Ramos (cell line): ENCODE results near the gene BARX1.
"Not testable (repeated sequence)": the region's sequence is repeated elsewhere in the genome, so short reads cannot be mapped to it uniquely, and the experiment has no call there.

ENCODE experiments used
- in situ Hi-C: fragments of 300-500 bp; cut with MboI; formaldehyde crosslinking; loops from one replicate; pipeline ENCODE4 v1.14.3; 2022; ENCODE audit warnings: low sequenced_read_pairs; ENCODE audit not compliant: unreplicated experiment

The BARX1 gene

DNA sequence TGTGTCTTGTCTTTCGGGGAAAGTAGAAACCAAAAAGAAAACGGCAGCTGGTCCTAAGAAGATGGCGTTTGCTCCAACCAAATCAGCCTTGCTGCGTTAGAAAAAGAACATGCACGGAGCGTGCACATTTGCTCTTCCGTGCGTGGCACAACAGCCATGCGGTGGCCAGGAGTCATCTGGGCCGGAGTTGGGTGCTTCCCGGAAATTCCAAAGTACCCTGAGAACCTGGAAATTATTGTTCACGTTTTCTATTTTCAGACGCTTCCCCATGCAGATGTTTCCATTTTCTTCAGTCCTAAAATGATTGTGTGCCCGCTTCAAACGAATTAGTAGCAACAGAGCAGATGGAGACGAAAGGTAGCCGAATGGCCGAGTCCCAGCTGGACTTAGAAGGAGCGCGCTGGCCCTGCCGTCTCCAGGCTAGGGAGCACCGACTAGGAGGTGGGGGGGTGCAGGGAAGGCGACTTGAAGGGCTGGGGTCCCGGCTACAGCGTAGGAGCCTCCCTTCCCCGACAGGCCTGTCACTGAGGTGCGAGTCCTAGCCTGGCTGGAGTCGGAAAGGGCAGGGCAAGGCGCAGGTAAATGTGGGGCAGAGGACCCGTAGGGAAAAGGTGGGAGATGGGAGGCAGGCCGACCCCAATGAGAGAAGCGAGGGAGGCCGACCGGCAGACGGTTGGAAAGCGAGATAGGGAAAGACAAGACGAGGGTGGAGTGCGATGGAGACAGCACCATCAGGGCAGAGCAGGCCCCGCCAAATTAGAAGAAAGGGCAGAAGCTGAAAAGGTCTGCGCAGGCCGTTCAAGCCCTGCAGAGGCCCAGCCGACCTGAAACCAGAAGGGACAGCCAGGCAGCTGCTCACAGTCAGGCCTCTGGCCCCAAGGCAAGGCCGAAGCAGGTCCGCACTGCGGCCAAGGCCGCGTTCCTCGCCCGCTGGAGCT lies 1.4 kb downstream of the BARX1 start:
- in situ Hi-C loops: loop anchor here (25.0 kb wide), 1 partner anchor 791 kb away; no protein-coding TSS in a partner anchor

DNA sequence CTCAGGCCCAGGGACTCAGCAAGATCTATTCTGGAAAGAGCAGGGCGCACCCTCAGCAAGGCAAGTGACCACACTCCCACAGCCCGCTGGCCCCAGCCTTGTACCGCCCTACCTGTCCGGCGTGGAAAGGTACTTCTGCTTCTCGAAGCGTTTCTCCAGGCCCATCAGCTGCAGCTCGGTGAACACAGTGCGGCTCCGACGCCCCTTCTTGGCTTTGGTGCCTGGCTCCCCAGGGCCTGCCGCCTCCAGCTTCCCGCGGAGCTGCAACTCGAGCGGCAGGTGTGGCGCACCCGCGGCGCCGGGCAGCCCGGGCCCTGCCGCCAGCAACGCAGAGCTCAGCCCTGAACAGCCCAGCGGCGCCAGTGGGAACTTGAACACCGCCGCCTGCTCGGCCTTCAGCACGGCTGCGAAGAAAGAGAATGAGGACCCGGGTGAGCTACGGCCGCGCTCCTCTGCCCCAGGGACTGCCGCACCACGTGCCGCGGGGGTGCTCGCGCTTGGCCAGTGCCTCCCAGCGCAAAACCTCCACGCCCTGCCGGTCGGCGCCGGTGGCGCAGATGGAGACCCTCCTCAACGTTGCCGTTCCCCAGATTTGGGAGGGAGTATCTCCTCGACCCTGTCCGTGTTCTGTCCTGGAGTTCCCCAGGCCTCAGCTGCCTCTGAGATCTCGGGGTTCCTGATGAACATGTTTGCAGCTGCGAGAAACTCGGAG lies 2.2 kb downstream of the BARX1 start:
- in situ Hi-C loops: loop anchor here (25.0 kb wide), 1 partner anchor 791 kb away; no protein-coding TSS in a partner anchor

DNA sequence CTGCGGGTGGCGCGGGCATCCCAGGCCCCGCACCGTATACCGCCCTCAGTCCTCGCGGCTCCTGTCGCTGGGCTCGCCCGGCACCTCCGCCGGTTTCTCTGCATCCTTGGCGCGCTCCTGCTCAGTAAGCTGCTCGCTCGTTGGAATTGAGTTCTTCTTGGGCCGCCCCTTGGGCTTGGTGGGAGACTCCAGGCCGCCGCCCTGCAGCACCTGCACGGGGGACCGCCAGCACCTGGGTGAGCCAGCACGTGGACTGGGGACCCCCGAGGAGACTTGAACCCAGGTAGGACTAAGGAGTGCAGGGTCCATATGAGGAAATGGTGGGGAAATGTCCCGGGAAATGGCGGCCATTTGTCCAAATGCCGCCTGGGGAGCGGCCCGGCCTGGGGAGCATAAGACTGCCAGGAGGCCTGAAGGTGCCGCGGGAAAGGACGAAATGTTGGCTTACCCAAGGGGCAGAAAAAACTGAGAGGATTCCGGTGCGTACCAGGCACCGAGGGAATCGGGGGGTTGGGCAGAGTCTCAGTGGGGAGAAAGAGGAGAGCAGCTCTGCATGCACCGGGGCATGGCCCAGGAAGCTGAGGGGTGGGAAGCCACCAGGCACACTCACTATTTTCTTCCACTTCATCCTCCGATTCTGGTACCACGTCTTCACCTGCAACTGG lies 2.9 kb downstream of the BARX1 start:
- in situ Hi-C loops: loop anchor here (25.0 kb wide), 1 partner anchor 790 kb away; no protein-coding TSS in a partner anchor

DNA sequence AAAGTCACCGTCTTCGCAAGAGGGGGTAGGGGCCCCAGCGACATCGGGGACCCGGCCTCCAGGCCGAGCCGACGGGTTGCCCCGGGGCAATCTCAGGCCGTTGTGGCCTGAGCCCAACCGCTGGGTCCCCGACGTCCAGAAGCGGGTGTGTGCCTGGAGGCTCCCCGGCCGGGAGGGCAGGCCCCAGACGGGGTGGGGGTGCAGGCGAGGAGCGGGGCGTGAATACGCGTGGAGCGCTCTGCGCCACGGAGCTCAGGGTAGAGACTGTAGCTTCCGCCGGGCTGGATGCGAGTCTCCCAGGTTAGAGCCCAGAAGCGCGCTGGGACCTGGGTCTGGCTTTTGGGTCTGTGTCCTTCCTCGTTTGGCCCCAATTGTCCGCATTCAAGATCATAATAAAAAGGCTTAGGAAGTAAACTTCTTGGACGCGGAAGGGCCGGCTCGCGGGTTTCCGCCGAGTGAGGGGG lies 3.5 kb downstream of the BARX1 start:
- in situ Hi-C loops: loop anchor here (25.0 kb wide), 1 partner anchor 789 kb away; no protein-coding TSS in a partner anchor

DNA sequence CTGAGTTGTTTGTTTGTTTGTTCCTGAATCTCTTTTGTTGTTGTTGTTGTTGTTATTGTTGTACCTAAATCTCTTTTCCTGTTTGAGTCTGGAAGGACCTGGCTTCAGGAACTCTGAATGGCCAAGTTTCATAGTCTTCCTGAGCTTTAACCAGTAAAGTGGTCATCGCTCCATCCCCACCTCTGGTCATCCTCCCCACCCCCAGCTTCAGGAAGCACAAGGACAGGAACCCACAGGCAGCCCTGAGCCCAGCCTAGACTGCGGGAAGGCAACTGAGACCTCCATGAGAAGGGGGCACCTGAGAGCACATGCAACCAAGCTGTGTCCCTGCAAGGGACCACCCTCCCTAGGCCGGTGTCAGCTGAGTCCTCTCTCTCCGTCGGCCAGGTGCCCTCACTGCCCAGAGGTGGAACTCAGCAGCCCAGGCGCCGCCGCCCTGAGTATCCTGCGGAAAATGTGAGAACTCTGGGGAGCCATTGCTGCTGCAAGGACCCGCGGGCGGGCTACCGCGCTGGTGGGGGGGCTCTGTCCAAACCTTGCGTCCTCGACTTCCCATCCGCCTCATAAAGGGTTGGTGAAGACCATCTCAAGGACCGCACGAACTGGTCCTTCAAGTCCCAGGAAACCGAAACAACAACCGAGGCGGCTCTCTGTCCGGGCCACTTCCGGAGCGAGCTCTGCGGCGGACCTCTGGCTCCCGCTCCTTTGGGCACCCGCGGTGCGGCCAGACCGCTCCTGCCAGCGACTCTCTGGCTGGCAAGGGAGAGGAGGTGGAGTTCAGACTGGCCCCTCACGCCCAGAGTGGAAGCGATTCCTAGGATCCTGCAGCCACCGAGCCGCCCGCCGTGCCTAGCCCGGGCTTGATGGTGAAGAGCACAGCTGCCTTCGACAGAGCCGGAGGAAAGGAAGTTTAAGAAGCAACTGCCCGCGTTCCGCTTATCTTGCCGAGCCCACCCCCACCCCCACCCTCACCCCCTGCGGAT lies 4.2 kb downstream of the BARX1 start:
- in situ Hi-C loops: loop anchor here (25.0 kb wide), 1 partner anchor 789 kb away; no protein-coding TSS in a partner anchor

- in situ Hi-C loops: loop anchor here (25.0 kb wide), 1 partner anchor 788 kb away; no protein-coding TSS in a partner anchor
Observed at GRCh38 chr9:93949694-93950449, 5.3 kb downstream of the BARX1 start.

- in situ Hi-C loops: no loop called here
Observed at GRCh38 chr9:93949073-93949693, 6.0 kb downstream of the BARX1 start.

DNA sequence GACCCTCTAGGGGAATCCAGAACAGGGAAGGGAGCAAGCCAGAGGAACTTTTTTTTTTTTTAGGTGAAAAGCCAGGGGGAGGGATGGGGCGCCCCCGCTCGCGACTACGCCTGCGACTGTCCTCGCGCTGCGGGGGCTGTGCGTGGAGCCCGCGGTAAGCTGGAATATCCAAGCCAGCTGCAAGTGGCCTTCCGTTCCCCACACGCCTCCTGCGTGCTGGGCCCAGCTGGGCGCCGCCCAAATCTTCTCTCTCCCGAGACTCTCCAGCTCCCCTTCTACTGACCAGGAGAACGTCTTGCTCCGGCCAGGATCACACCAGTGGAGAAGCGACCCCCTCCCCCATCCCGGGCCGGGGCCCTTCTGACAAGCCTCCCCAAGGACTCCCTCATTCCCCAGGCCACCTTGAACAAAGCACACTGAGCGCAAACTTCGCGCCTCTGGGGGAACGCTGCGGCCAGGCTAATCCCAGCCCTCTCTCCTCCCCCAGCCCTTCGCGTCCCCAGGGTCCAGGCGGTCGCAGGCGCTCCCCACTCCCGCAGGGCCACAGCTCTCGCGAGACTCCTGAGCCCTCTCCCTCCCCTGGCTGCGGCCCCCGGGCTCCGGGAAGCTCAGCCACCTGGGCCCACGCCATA lies 6.6 kb downstream of the BARX1 start:
- in situ Hi-C loops: no loop called here

- in situ Hi-C loops: no loop called here
Observed at GRCh38 chr9:93947409-93948070, 7.6 kb downstream of the BARX1 start.

DNA sequence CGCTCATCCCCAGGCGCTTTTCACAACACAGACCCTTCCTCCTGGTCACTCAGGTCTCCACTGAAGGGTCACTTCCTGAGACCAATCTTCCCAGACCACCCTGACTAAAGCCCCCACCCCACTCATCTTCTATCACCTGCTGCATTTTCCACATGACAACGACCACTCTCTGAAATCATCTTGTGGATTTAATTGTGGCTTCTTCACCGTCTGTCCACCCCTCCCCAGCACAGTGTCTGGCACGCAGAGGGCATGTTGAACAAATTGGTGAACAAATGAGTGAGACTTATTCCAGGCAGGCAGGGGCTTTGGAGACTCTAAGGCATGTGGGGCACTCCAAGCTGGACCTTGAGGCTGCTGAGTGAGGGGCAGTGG lies 8.8 kb downstream of the BARX1 start:
- in situ Hi-C loops: no loop called here

DNA sequence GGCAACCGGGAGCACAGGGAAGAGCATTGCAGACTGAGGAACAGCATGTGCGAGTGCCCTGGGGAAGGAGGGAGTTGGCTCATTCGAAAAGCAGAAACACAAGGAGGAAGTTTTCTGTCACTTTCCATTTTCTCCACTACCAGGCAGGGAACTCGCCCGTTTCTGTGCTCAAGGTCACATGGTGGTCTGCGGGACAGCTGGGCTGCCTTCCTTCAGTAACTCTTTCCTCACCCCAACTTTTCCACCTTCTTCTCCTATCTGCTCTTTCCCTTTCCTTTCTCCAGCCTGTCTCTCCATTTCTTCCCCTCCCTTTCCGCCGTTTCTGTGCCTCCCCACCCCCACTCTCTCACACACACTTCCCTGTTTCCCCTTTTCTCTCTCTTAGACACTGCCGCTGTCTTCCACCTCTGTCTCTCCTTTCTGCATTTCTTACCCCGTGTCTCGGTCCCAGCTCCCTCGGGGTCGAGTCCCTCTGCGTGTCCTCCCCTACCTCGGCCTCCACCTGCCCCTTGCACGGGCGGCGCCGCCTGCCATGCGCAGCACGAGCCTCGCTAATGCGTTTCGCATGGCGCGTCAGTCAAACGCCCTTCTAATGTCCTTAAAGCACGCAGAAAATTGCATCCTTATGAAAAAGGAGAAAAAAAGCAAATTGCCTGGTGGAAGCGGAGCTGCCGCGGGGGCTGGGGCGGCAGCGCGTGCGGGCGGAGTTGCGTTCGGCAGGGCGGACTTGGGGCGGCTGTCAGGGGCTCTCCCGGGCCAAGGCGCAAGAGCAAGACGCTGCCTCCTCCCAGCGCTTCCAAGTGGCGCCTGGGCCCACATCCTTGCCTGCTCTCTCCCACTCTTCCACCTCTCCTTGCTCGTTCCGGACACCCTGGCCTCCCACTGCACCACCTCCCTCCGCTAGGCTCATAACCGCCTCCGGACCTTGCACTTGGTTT lies 9.5 kb downstream of the BARX1 start:
- in situ Hi-C loops: no loop called here

DNA sequence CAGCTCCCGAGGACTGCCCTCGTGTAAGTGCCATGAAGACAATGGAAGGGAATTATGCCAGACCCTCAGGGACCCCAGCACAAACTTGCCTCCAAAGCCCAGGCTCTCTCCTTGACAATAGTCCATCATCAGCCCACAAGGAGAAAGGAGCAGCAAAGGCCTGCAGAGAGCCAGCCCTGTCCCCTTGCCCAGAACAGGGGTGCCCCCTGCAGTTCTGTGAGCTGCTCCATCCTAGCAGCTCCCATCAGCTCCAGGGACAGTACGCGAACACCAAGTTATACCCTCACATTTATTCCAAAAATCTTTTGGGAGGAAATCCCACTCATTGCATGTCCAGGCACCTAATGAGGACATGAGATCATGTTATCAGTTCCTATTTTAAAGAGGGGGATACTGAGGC lies 11.1 kb downstream of the BARX1 start:
- in situ Hi-C loops: no loop called here

DNA sequence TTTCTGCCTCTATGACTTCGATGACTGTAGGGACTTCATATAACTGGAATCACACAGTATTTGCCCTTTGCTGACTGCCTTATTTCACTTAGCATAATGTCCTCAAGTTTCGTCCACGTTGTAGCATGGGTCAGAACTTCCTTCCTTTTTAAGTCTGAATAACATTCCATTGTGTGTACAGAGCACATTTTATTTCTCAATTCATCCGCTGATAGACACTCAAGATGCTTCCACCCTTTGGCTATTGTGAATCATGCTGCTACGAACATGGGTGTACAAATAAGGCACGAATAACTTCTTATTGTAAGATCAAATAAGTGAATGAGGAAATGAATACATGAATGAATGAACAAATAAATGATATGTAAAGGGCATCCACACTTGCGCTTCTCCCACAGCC lies 13.0 kb downstream of the BARX1 start:
- in situ Hi-C loops: no loop called here

- in situ Hi-C loops: no loop called here
Observed at GRCh38 chr9:93941493-93941892, 13.7 kb downstream of the BARX1 start.

GRCh38 chr9:93940951-93941350 lies 14.2 kb downstream of the BARX1 start:
- in situ Hi-C loops: no loop called here

- in situ Hi-C loops: not testable (repeated sequence)
Observed at GRCh38 chr9:93939589-93939988, 15.6 kb downstream of the BARX1 start.
